ENCODE results near the gene DIP2B.

DNA sequence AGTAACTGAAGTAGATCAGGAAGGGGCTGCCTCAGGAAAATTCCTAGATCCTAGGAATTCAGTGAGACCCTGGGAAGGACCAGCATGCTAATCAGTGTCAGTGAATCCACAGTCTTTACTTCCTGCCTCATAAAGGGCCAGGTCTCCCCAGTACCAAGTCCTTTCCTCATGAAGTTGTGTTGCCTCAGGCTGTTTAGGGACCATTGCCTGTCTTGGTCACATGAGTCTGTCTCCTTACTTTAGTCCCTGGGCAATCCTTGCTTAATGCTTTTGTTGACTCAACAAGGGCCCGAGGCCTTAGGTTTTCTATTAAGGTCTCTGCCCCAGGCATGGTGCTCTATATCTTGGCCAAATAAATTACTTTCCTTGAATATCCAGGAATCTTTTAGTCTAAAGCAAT is 243.0 kb downstream of the DIP2B start:
- no peak for TF ChIP-seq POLR2A (IDR thresholded peaks at IDR 0.05)
- TF ChIP-seq, protein P1, sequence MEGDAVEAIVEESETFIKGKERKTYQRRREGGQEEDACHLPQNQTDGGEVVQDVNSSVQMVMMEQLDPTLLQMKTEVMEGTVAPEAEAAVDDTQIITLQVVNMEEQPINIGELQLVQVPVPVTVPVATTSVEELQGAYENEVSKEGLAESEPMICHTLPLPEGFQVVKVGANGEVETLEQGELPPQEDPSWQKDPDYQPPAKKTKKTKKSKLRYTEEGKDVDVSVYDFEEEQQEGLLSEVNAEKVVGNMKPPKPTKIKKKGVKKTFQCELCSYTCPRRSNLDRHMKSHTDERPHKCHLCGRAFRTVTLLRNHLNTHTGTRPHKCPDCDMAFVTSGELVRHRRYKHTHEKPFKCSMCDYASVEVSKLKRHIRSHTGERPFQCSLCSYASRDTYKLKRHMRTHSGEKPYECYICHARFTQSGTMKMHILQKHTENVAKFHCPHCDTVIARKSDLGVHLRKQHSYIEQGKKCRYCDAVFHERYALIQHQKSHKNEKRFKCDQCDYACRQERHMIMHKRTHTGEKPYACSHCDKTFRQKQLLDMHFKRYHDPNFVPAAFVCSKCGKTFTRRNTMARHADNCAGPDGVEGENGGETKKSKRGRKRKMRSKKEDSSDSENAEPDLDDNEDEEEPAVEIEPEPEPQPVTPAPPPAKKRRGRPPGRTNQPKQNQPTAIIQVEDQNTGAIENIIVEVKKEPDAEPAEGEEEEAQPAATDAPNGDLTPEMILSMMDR (IDR thresholded peaks at IDR 0.05): no peak

All from adrenal gland (tissue), 5 donors.